Measurements from ENCODE around the gene FZD10. TPM values are rescaled to one million over a fixed set of nuclear protein-coding genes. Genes with fewer than 3 reads are reported as not detected.

FZD10 gene
- total and polyA plus RNA-seq, 9 donors, result 0.08 to 6.1 (median 1.8) TPM

- H3K4me3 ChIP-seq, result no peak overlapping the region
- no peaks in the 10 kb centered on the region for H3K36me3 ChIP-seq
- 90 to 91% (median 90%) methylated on average over 12 of the region's 12 CpGs for WGBS, 3 donors
- no peak for DNase-seq
- no peaks in the 10 kb centered on the region for H3K27me3 ChIP-seq
- intact Hi-C loops (cut with DNase I), result no loop called here
- H3K4me1 ChIP-seq (ENCODE audit: insufficient read depth), result no peaks in the 10 kb centered on the region
- no peaks in the 10 kb centered on the region for H3K9me3 ChIP-seq
- no peak overlapping the region for H3K27ac ChIP-seq
- TF ChIP-seq EP300 (IDR thresholded peaks at IDR 0.05) (no peak), CTCF (IDR thresholded peaks at IDR 0.05) (no peak), POLR2A (IDR thresholded peaks at IDR 0.05) (no peak)
These were observed 9.9 kb upstream of the FZD10 start for GRCh38 chr12:130152386-130152785.

- 92 to 94% (median 93%) methylated on average over 7 of the region's 7 CpGs for WGBS, 3 donors
- intact Hi-C loops (cut with DNase I), result no loop called here
- no peaks in the 10 kb centered on the region for H3K4me1 ChIP-seq (ENCODE audit: insufficient read depth)
- H3K27me3 ChIP-seq, result no peaks in the 10 kb centered on the region
- TF ChIP-seq EP300 (IDR thresholded peaks at IDR 0.05), result no peak
- no peaks in the 10 kb centered on the region for H3K36me3 ChIP-seq
- no peaks in the 10 kb centered on the region for H3K9me3 ChIP-seq
- no peak for DNase-seq
- no peak overlapping the region for H3K27ac ChIP-seq
- H3K4me3 ChIP-seq, result no peak overlapping the region
These were observed 8.5 kb upstream of the FZD10 start for GRCh38 chr12:130153803-130154202.

GRCh38 chr12:130154276-130155070 is 7.8 kb upstream of the FZD10 start:
- no peak for DNase-seq
- H3K4me1 ChIP-seq (ENCODE audit: insufficient read depth), result no peaks in the 10 kb centered on the region
- intact Hi-C loops (cut with DNase I), result no loop called here
- H3K9me3 ChIP-seq, result no peaks in the 10 kb centered on the region
- no peaks in the 10 kb centered on the region for H3K27me3 ChIP-seq
- no peak overlapping the region for H3K4me3 ChIP-seq
- H3K36me3 ChIP-seq, result no peaks in the 10 kb centered on the region
- WGBS, 3 donors, result 83 to 87% (median 87%) methylated on average over 22 of the region's 22 CpGs
- no peak overlapping the region for H3K27ac ChIP-seq
- no peak for TF ChIP-seq POLR2A (IDR thresholded peaks at IDR 0.05)
- no peak for TF ChIP-seq CTCF (IDR thresholded peaks at IDR 0.05)
- TF ChIP-seq EP300 (IDR thresholded peaks at IDR 0.05), result no peak

- no peak for DNase-seq
- Histone ChIP-seq H3K27me3 (no peaks in the 10 kb centered on the region), H3K36me3 (no peaks in the 10 kb centered on the region), H3K9me3 (no peaks in the 10 kb centered on the region), H3K4me1 (ENCODE audit: insufficient read depth) (no peaks in the 10 kb centered on the region), H3K4me3 (no peak overlapping the region), H3K27ac (no peak overlapping the region)
- 80 to 90% (median 87%) methylated on average over 10 of the region's 10 CpGs for WGBS, 3 donors
- TF ChIP-seq EP300 (IDR thresholded peaks at IDR 0.05) (no peak), POLR2A (IDR thresholded peaks at IDR 0.05) (no peak), CTCF (IDR thresholded peaks at IDR 0.05) (no peak)
- intact Hi-C loops (cut with DNase I), result no loop called here
These were observed 6.7 kb upstream of the FZD10 start for GRCh38 chr12:130155416-130156073.

Measured in ovary (tissue), 9 donors.